Hepatocyte (in vitro differentiated cells): ENCODE results near the gene TCL1B. TPM values are rescaled to one million over a fixed set of nuclear protein-coding genes. Genes with fewer than 3 reads are reported as not detected.

Source experiments
- DNase-seq: peaks from one replicate; pipeline ENCODE4 v3.0.0-alpha.2; 2016; ENCODE audit warnings: low spot score
- H2AFZ ChIP-seq: fragments of 200-600 bp; sonication (generic); 2 replicates; pipeline ENCODE4 v1.6.0; 2016; ENCODE audit warnings: antibody characterized with exemption, mild to moderate bottlenecking
- H3K27ac ChIP-seq: fragments of 200-600 bp; sonication (generic); 2 replicates; pipeline ENCODE4 v1.5.1; 2016; ENCODE audit warnings: mild to moderate bottlenecking
- H3K27me3 ChIP-seq: fragments of 200-600 bp; sonication (generic); 2 replicates; pipeline ENCODE4 v1.6.1; 2016
- H3K36me3 ChIP-seq: fragments of 200-600 bp; sonication (generic); replicated peaks from 2 replicates; pipeline ENCODE4 v1.5.1; 2016; ENCODE audit warnings: low read depth; ENCODE audit not compliant: insufficient read depth
- H3K4me1 ChIP-seq: fragments of 200-600 bp; sonication (generic); 2 replicates; pipeline ENCODE4 v1.5.1; 2016; ENCODE audit warnings: mild to moderate bottlenecking, moderate library complexity; ENCODE audit not compliant: insufficient read depth
- H3K4me2 ChIP-seq: fragments of 200-600 bp; sonication (generic); 2 replicates; pipeline ENCODE4 v1.6.0; 2016
- H3K4me3 ChIP-seq: fragments of 200-600 bp; sonication (generic); 2 replicates; pipeline ENCODE4 v1.5.1; 2016; ENCODE audit warnings: mild to moderate bottlenecking
- H3K79me2 ChIP-seq: fragments of 200-600 bp; sonication (generic); 2 replicates; pipeline ENCODE4 v1.6.0; 2017; ENCODE audit warnings: mild to moderate bottlenecking
- H3K9me2 ChIP-seq: fragments of 200-600 bp; sonication (generic); replicated peaks from 2 replicates; pipeline ENCODE4 v1.6.0; 2017; ENCODE audit warnings: mild to moderate bottlenecking; ENCODE audit not compliant: insufficient read depth
- H3K9me3 ChIP-seq: fragments of 200-600 bp; sonication (generic); 2 replicates; pipeline ENCODE4 v1.5.1; 2016; ENCODE audit warnings: low read depth, mild to moderate bottlenecking
- H4K20me1 ChIP-seq: fragments of 200-600 bp; sonication (generic); 2 replicates; pipeline ENCODE4 v1.6.0; 2016; ENCODE audit warnings: mild to moderate bottlenecking; ENCODE audit not compliant: insufficient read depth, poor library complexity, severe bottlenecking
- EZH2 ChIP-seq: fragments of 200-600 bp; sonication (generic); IDR thresholded peaks from 2 replicates; pipeline ENCODE4 v1.6.1; 2016; ENCODE audit warnings: antibody characterized with exemption, mild to moderate bottlenecking, borderline replicate concordance
- EZH2phosphoT487 ChIP-seq: fragments of 200-600 bp; sonication (generic); IDR thresholded peaks from one replicate; pipeline ENCODE4 v1.6.1; 2018; ENCODE audit warnings: antibody characterized with exemption, mild to moderate bottlenecking, low read depth, moderate library complexity; ENCODE audit not compliant: unreplicated experiment, severe bottlenecking
- WGBS: methylation state at CpG from one replicate; pipeline ENCODE4 v1.1.6; 2016; ENCODE audit warnings: low lambda C conversion rate; ENCODE audit errors: missing lambda C conversion rate; 5-methylcytosine and 5-hydroxymethylcytosine counted together
- polyA plus RNA-seq: library from polyadenylated mRNA; unstranded; fragments of >200 nt; fragmentation: Nextera tagmentation; extraction: Ambion mirVana; gene quantifications from 2 replicates; pipeline ENCODE4 v1.2.1, GENCODE V29; 2016
- total RNA-seq: library from RNA; depleted of rRNA; stranded (reverse); fragments of >200 nt; gene quantifications from 2 replicates; pipeline ENCODE4 v1.2.3, GENCODE V29; 2014
- TF ChIP-seq, protein P1 (sequence below): fragments of 200-600 bp; sonication (generic); IDR thresholded peaks from 2 replicates; pipeline ENCODE4 v1.5.1; 2016; ENCODE audit warnings: antibody characterized with exemption, mild to moderate bottlenecking; ENCODE audit not compliant: poor library complexity

The TCL1B gene
- total and polyA plus RNA-seq, 2 experiments from 2014 or later: 0.50 TPM; not detected in 1

DNA sequence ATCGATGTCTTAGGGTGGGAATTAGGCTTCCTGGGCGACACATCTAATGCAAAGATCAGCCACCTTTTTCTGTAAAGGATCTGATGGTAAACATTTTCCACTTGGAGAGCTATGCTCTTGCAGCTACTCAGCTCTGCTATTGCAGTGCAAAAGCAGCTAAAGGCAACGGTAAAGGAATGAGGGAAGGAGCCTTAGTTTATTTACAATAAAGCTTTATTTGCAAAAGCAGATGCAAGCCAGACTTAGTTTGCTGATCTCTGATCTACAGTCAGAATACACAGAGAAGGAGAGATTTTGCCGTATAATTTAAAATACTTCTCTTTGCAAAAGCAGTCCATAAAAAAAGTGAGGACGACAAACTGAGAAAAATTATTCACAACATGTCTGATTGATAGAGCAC lies 3.2 kb downstream of the TCL1B start:
- H3K4me3 ChIP-seq: no peak overlapping the region
- no peaks in the 10 kb centered on the region for H3K27me3 ChIP-seq
- no peak for DNase-seq
- TF ChIP-seq, protein P1, sequence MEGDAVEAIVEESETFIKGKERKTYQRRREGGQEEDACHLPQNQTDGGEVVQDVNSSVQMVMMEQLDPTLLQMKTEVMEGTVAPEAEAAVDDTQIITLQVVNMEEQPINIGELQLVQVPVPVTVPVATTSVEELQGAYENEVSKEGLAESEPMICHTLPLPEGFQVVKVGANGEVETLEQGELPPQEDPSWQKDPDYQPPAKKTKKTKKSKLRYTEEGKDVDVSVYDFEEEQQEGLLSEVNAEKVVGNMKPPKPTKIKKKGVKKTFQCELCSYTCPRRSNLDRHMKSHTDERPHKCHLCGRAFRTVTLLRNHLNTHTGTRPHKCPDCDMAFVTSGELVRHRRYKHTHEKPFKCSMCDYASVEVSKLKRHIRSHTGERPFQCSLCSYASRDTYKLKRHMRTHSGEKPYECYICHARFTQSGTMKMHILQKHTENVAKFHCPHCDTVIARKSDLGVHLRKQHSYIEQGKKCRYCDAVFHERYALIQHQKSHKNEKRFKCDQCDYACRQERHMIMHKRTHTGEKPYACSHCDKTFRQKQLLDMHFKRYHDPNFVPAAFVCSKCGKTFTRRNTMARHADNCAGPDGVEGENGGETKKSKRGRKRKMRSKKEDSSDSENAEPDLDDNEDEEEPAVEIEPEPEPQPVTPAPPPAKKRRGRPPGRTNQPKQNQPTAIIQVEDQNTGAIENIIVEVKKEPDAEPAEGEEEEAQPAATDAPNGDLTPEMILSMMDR: no peak
- no peak for TF ChIP-seq EZH2phosphoT487
- TF ChIP-seq EZH2: no peak
- WGBS: 35% methylated on average over 5 of the region's 5 CpGs
- H3K79me2 ChIP-seq: no peaks in the 10 kb centered on the region
- H3K4me2 ChIP-seq: no peak overlapping the region
- H3K4me1 ChIP-seq: no peaks in the 10 kb centered on the region
- no peaks in the 10 kb centered on the region for H4K20me1 ChIP-seq
- H3K27ac ChIP-seq: no peak overlapping the region
- no peak overlapping the region for H2AFZ ChIP-seq
- no peaks in the 10 kb centered on the region for H3K9me3 ChIP-seq
- H3K9me2 ChIP-seq: no peaks in the 10 kb centered on the region
- no peaks in the 10 kb centered on the region for H3K36me3 ChIP-seq

DNA sequence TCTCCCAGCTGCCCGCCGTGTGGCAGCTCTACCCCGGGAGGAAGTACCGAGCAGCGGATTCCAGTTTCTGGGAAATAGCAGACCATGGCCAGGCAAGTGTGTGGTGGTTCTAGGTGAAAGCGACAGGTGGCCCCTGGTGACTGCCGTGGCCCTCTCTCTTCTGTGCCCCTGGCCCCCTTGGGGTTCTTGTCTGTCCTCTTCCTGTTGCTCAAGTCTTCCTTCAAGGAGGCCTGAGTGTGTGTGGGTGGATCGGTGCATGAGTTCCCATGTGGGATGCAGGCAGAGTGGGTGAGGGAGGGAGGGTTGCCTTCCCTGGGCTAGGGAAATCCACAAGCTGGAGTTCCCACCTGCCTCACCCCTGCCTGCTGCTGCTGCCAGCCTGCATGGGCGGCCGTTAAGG lies 4.6 kb downstream of the TCL1B start:
- Histone ChIP-seq H3K79me2 (no peaks in the 10 kb centered on the region), H3K36me3 (no peaks in the 10 kb centered on the region), H3K9me3 (no peaks in the 10 kb centered on the region), H3K4me1 (no peaks in the 10 kb centered on the region), H2AFZ (no peak overlapping the region), H3K9me2 (no peaks in the 10 kb centered on the region), H3K4me3 (no peak overlapping the region), H3K27me3 (no peaks in the 10 kb centered on the region), H3K27ac (no peak overlapping the region), H4K20me1 (no peaks in the 10 kb centered on the region), H3K4me2 (no peak overlapping the region)
- 82% methylated on average over 10 of the region's 10 CpGs for WGBS
- no peak for DNase-seq
- no peak for TF ChIP-seq EZH2
- TF ChIP-seq, protein P1: no peak
- no peak for TF ChIP-seq EZH2phosphoT487

DNA sequence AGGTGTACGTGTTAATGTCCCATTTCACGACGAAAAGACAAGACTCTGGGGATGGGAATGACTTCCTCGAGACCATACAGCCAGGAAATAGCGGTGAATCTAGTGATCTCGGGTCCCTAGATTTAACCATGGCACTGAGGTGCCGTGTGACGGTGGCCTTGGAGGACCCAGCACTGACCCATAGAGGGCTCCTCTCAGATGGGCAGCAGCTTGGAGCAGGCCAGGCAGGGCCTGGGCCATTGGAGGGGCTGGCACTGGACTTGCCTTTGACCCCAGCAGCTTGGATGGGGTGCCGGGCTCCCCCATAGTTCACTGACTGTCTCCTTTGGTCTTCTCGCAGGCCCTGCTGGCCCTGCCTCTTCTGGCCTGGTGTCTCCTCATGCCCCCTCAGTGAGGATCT lies 5.4 kb downstream of the TCL1B start:
- Histone ChIP-seq H3K4me1 (no peaks in the 10 kb centered on the region), H3K79me2 (no peaks in the 10 kb centered on the region), H3K4me2 (no peak overlapping the region), H3K9me3 (no peaks in the 10 kb centered on the region), H3K4me3 (no peak overlapping the region), H3K27me3 (no peaks in the 10 kb centered on the region), H3K36me3 (no peaks in the 10 kb centered on the region), H3K9me2 (no peaks in the 10 kb centered on the region), H4K20me1 (no peaks in the 10 kb centered on the region), H2AFZ (no peak overlapping the region), H3K27ac (no peak overlapping the region)
- TF ChIP-seq EZH2: no peak
- TF ChIP-seq, protein P1: no peak
- no peak for TF ChIP-seq EZH2phosphoT487
- 93% methylated on average over 10 of the region's 10 CpGs for WGBS
- no peak for DNase-seq

DNA sequence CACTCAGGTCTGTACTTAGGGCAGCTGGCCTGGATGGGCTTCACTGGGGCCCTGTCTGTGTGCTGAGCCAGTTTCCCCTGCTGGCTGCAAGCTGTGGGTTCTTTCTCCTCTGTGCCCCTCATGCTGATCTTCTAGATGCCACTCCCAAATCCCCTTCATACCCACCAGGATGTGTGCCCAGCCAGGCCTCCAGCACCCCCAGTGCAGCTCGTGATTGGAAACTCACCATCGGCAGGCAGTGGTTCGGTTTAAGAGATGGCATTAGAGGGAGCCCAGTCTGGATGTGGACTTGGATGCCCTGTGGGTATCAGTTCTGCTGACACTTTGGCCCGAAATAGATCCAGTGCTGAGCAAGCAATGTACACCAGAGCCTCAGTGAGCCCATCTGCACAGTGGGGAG lies 5.9 kb downstream of the TCL1B start:
- Histone ChIP-seq H3K27me3 (no peaks in the 10 kb centered on the region), H3K4me1 (no peaks in the 10 kb centered on the region), H3K79me2 (no peaks in the 10 kb centered on the region), H3K4me3 (no peak overlapping the region), H2AFZ (no peak overlapping the region), H3K36me3 (no peaks in the 10 kb centered on the region), H3K27ac (no peak overlapping the region), H4K20me1 (no peaks in the 10 kb centered on the region), H3K9me2 (no peaks in the 10 kb centered on the region), H3K9me3 (no peaks in the 10 kb centered on the region), H3K4me2 (no peak overlapping the region)
- no peak for TF ChIP-seq EZH2phosphoT487
- TF ChIP-seq, protein P1: no peak
- no peak for TF ChIP-seq EZH2
- no peak for DNase-seq
- WGBS: 98% methylated on average over 4 of the region's 4 CpGs
